T-helper 2 cell treated with Interferon-gamma antibody and Interleukin-4, amounts not matched to agents 5 μg/mL and 100 μg/mL, for 36 hours (primary cell): ENCODE measurements around the gene PRR13.
"Not testable (repeated sequence)": the region's sequence is repeated elsewhere in the genome, so short reads cannot be mapped to it uniquely, and the experiment has no call there.

Experiments
- DNase-seq: peaks from one replicate; pipeline ENCODE4 v3.0.0; 2021; ENCODE audit warnings: low spot score
- H3K27ac Mint-ChIP-seq: one replicate; pipeline ENCODE4 v1.8.0; 2021; ENCODE audit warnings: mild to moderate bottlenecking, mixed read lengths
- H3K27me3 Mint-ChIP-seq: one replicate; pipeline ENCODE4 v1.8.0; 2021; ENCODE audit warnings: low read depth, mixed read lengths
- H3K36me3 Mint-ChIP-seq: one replicate; pipeline ENCODE4 v1.8.0; 2021; ENCODE audit warnings: low read depth, mixed read lengths
- H3K4me1 Mint-ChIP-seq: one replicate; pipeline ENCODE4 v1.8.0; 2021; ENCODE audit warnings: low read depth, mixed read lengths
- H3K4me3 Mint-ChIP-seq: one replicate; pipeline ENCODE4 v1.8.0; 2022; ENCODE audit warnings: mild to moderate bottlenecking, moderate library complexity, mixed read lengths
- H3K9me3 Mint-ChIP-seq: one replicate; pipeline ENCODE4 v1.8.0; 2021; ENCODE audit warnings: mixed read lengths

Gene PRR13

GRCh38 chr12:53467880-53468279, 26.3 kb downstream of the PRR13 start:
- Mint-ChIP-seq H3K4me1 (peaks cover 21% of the 10 kb centered on the region), H3K9me3 (no peaks in the 10 kb centered on the region), H3K4me3 (no peak overlapping the region), H3K36me3 (peaks cover 80% of the 10 kb centered on the region), H3K27ac (no peak overlapping the region), H3K27me3 (no peaks in the 10 kb centered on the region)
- no peak for DNase-seq

GRCh38 chr12:53468282-53468681, 26.7 kb downstream of the PRR13 start:
- Mint-ChIP-seq H3K9me3 (no peaks in the 10 kb centered on the region), H3K4me3 (no peak overlapping the region), H3K27ac (peak overlapping the region; percentile 4), H3K36me3 (peaks cover 76% of the 10 kb centered on the region), H3K27me3 (no peaks in the 10 kb centered on the region), H3K4me1 (peaks cover 19% of the 10 kb centered on the region)
- no peak for DNase-seq

- no peaks in the 10 kb centered on the region for H3K9me3 Mint-ChIP-seq
- H3K4me1 Mint-ChIP-seq: peaks cover 29% of the 10 kb centered on the region
- H3K36me3 Mint-ChIP-seq: peaks cover 76% of the 10 kb centered on the region
- no peaks in the 10 kb centered on the region for H3K27me3 Mint-ChIP-seq
- H3K27ac Mint-ChIP-seq: no peak overlapping the region
- H3K4me3 Mint-ChIP-seq: no peak overlapping the region
- no peak for DNase-seq
Measured at GRCh38 chr12:53472056-53472582, 30.6 kb downstream of the PRR13 start.

GRCh38 chr12:53474077-53474476, 32.5 kb downstream of the PRR13 start:
- H3K4me3 Mint-ChIP-seq: no peak overlapping the region
- H3K36me3 Mint-ChIP-seq: peaks cover 69% of the 10 kb centered on the region
- H3K9me3 Mint-ChIP-seq: no peaks in the 10 kb centered on the region
- H3K27me3 Mint-ChIP-seq: no peaks in the 10 kb centered on the region
- no peak overlapping the region for H3K27ac Mint-ChIP-seq
- DNase-seq: no peak
- H3K4me1 Mint-ChIP-seq: peaks cover 29% of the 10 kb centered on the region

- Mint-ChIP-seq H3K9me3 (no peaks in the 10 kb centered on the region), H3K27me3 (no peaks in the 10 kb centered on the region), H3K4me3 (no peak overlapping the region), H3K4me1 (peaks cover 29% of the 10 kb centered on the region), H3K27ac (peak overlapping the region; percentile 62), H3K36me3 (peaks cover 75% of the 10 kb centered on the region)
- no peak for DNase-seq
Measured at GRCh38 chr12:53474819-53475218, 33.3 kb downstream of the PRR13 start.

GRCh38 chr12:53476769-53477209, 35.3 kb downstream of the PRR13 start:
- Mint-ChIP-seq H3K36me3 (peaks cover 76% of the 10 kb centered on the region), H3K4me1 (peaks cover 23% of the 10 kb centered on the region), H3K9me3 (no peaks in the 10 kb centered on the region), H3K27ac (no peak overlapping the region), H3K4me3 (no peak overlapping the region), H3K27me3 (no peaks in the 10 kb centered on the region)
- DNase-seq: no peak

GRCh38 chr12:53478865-53479264, 37.3 kb downstream of the PRR13 start:
- no peaks in the 10 kb centered on the region for H3K9me3 Mint-ChIP-seq
- H3K36me3 Mint-ChIP-seq: peaks cover 72% of the 10 kb centered on the region
- no peak overlapping the region for H3K4me3 Mint-ChIP-seq
- H3K27ac Mint-ChIP-seq: no peak overlapping the region
- H3K4me1 Mint-ChIP-seq: peaks cover 20% of the 10 kb centered on the region
- no peaks in the 10 kb centered on the region for H3K27me3 Mint-ChIP-seq
- no peak for DNase-seq

- no peak for DNase-seq
- Mint-ChIP-seq H3K27me3 (no peaks in the 10 kb centered on the region), H3K4me3 (no peak overlapping the region), H3K36me3 (peaks cover 71% of the 10 kb centered on the region), H3K27ac (no peak overlapping the region), H3K4me1 (peaks cover 17% of the 10 kb centered on the region), H3K9me3 (no peaks in the 10 kb centered on the region)
Measured at GRCh38 chr12:53479331-53479730, 37.8 kb downstream of the PRR13 start.

- Mint-ChIP-seq H3K36me3 (peaks cover 68% of the 10 kb centered on the region), H3K9me3 (no peaks in the 10 kb centered on the region), H3K4me3 (no peak overlapping the region), H3K4me1 (peaks cover 5% of the 10 kb centered on the region), H3K27me3 (no peaks in the 10 kb centered on the region), H3K27ac (no peak overlapping the region)
- no peak for DNase-seq
Measured at GRCh38 chr12:53480491-53481442, 39.2 kb downstream of the PRR13 start.

- not testable (repeated sequence) for H3K27me3 Mint-ChIP-seq
- peaks cover 62% of the 10 kb centered on the region for H3K36me3 Mint-ChIP-seq
Measured at GRCh38 chr12:53481458-53481857, 39.9 kb downstream of the PRR13 start.

GRCh38 chr12:53481939-53482586, 40.5 kb downstream of the PRR13 start:
- no peak overlapping the region for H3K27ac Mint-ChIP-seq
- H3K4me1 Mint-ChIP-seq: no peaks in the 10 kb centered on the region
- no peaks in the 10 kb centered on the region for H3K9me3 Mint-ChIP-seq
- peaks cover 59% of the 10 kb centered on the region for H3K36me3 Mint-ChIP-seq
- H3K27me3 Mint-ChIP-seq: no peaks in the 10 kb centered on the region
- no peak overlapping the region for H3K4me3 Mint-ChIP-seq
- DNase-seq: no peak

More at GRCh38 chr12:53481458-53481857, 39.9 kb downstream of the PRR13 start:
- not testable (repeated sequence) for H3K4me1 Mint-ChIP-seq, DNase-seq, H3K27ac Mint-ChIP-seq, H3K9me3 Mint-ChIP-seq, H3K4me3 Mint-ChIP-seq

- Mint-ChIP-seq H3K4me1 (no peaks in the 10 kb centered on the region), H3K27ac (no peak overlapping the region), H3K36me3 (peaks cover 58% of the 10 kb centered on the region), H3K9me3 (no peaks in the 10 kb centered on the region), H3K4me3 (no peak overlapping the region), H3K27me3 (no peaks in the 10 kb centered on the region)
- no peak for DNase-seq
Measured at GRCh38 chr12:53482626-53483168, 41.2 kb downstream of the PRR13 start.

- H3K9me3 Mint-ChIP-seq: no peaks in the 10 kb centered on the region
- no peak overlapping the region for H3K4me3 Mint-ChIP-seq
- H3K27ac Mint-ChIP-seq: no peak overlapping the region
- no peak for DNase-seq
- no peaks in the 10 kb centered on the region for H3K4me1 Mint-ChIP-seq
- no peaks in the 10 kb centered on the region for H3K27me3 Mint-ChIP-seq
- H3K36me3 Mint-ChIP-seq: peaks cover 56% of the 10 kb centered on the region
Measured at GRCh38 chr12:53483225-53483978, 41.9 kb downstream of the PRR13 start.
